SKM-1 (cell line): ENCODE measurements around the gene PRDM10.

Source experiments
- DNase-seq: peaks from one replicate; lab custom pipeline; 2025; ENCODE audit not compliant: unreplicated experiment; lab: John Stamatoyannopoulos, UW

Gene PRDM10

DNA sequence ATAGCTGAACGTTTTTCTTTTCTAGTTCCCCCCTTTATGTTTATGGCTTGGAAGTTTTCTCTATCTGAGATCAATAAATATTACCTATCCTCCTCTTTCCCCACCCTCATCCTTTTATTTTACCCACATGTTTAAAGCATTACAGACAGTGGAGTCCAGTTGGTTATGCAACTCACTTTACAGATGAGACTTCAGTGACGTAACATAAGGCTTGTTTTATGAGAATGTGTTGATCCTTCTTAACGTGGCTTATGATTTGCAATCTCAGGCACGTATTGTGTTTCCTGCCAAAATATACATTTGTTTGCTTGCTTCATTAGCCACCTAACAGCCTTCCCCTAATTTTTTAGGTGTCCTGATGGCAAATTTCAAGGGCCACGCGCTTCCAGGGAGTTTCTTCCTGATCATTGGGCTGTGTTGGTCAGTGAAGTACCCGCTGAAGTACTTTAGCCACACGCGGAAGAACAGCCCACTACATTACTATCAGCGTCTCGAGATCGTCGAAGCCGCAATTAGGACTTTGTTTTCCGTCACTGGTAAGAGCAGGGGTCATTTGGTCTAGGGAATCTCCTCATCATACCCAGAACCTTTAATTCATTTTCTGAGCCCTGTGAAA lies 150.4 kb downstream of the PRDM10 start:
- no peak for DNase-seq
